GM20431 (cell line): ENCODE measurements around the gene EPGN.
"Not testable (repeated sequence)": the region's sequence is repeated elsewhere in the genome, so short reads cannot be mapped to it uniquely, and the experiment has no call there.

ENCODE experiments used
- in situ Hi-C: fragments of 300-500 bp; cut with MseI, MboI; formaldehyde crosslinking; loops from one replicate; pipeline ENCODE4 v1.15.0; 2020; ENCODE audit warnings: low sequenced_read_pairs; ENCODE audit not compliant: unreplicated experiment

Gene EPGN

GRCh38 chr4:74331944-74332343, 23.7 kb downstream of the EPGN start:
- in situ Hi-C loops = no loop called here

- in situ Hi-C loops = no loop called here
Measured at GRCh38 chr4:74334636-74335035, 26.4 kb downstream of the EPGN start.

- in situ Hi-C loops = no loop called here
Measured at GRCh38 chr4:74335341-74336021, 27.2 kb downstream of the EPGN start.

- in situ Hi-C loops = no loop called here
Measured at GRCh38 chr4:74338792-74339333, 30.6 kb downstream of the EPGN start.

GRCh38 chr4:74339501-74339900, 31.2 kb downstream of the EPGN start:
- in situ Hi-C loops = no loop called here

GRCh38 chr4:74340421-74340820, 32.2 kb downstream of the EPGN start:
- in situ Hi-C loops = not testable (repeated sequence)

GRCh38 chr4:74344031-74344430, 35.8 kb downstream of the EPGN start:
- in situ Hi-C loops = no loop called here

- in situ Hi-C loops = no loop called here
Measured at GRCh38 chr4:74353858-74354257, 45.6 kb downstream of the EPGN start.

GRCh38 chr4:74357965-74358364, 49.7 kb downstream of the EPGN start:
- in situ Hi-C loops = no loop called here

- in situ Hi-C loops = no loop called here
Measured at GRCh38 chr4:74361671-74362070, 53.4 kb downstream of the EPGN start.

GRCh38 chr4:74362347-74362746, 54.1 kb downstream of the EPGN start:
- in situ Hi-C loops = no loop called here

GRCh38 chr4:74364256-74364651, 56.0 kb downstream of the EPGN start:
- in situ Hi-C loops = no loop called here

- in situ Hi-C loops = no loop called here
Measured at GRCh38 chr4:74364652-74365491, 56.6 kb downstream of the EPGN start, which contains the start of gene EREG. Gene EREG, plus strand, starts transcription at chr4:74365145. Its CDS starts 164 bp downstream, at chr4:74365309.

- in situ Hi-C loops = no loop called here
Measured at GRCh38 chr4:74365761-74366160, 57.5 kb downstream of the EPGN start.
